Ectodermal cell (in vitro differentiated cells): ENCODE measurements around the gene DBF4B.
A peak's percentile ranks its signal among the peaks of the same experiment; 100 is the strongest.

ENCODE experiments used
- H3K27ac ChIP-seq: 2 replicates; pipeline ENCODE4 v1.7.0; 2013; ENCODE audit warnings: mild to moderate bottlenecking, low read depth, low read length; ENCODE audit not compliant: insufficient read depth, poor library complexity, severe bottlenecking
- H3K27me3 ChIP-seq: 2 replicates; pipeline ENCODE4 v1.7.0; 2013; ENCODE audit warnings: mild to moderate bottlenecking, low read length; ENCODE audit not compliant: insufficient read depth, control insufficient read depth, poor library complexity, severe bottlenecking
- H3K36me3 ChIP-seq: one replicate; pipeline ENCODE4 v1.7.0; 2013; ENCODE audit warnings: low read length; ENCODE audit not compliant: control insufficient read depth, insufficient read depth
- H3K4me1 ChIP-seq: one replicate; pipeline ENCODE4 v1.7.0; 2013; ENCODE audit warnings: low read length; ENCODE audit not compliant: control insufficient read depth, insufficient read depth
- H3K4me3 ChIP-seq: 2 replicates; pipeline ENCODE4 v1.7.0; 2013; ENCODE audit warnings: low read depth, low read length, control low read depth; ENCODE audit not compliant: insufficient read depth
- H3K9me3 ChIP-seq: 2 replicates; pipeline ENCODE4 v1.7.0; 2013; ENCODE audit warnings: mild to moderate bottlenecking, low read length, moderate library complexity; ENCODE audit not compliant: control insufficient read depth
- WGBS, 2 experiments: methylation state at CpG; one replicate each; pipeline ENCODE4 v1.1.7; 2013; ENCODE audit warnings: missing lambda C conversion rate in 2 of 2; 5-methylcytosine and 5-hydroxymethylcytosine counted together

The DBF4B gene

GRCh38 chr17:44769647-44770084 lies 61.2 kb downstream of the DBF4B start:
- H3K4me1 ChIP-seq: peaks cover 10% of the 10 kb centered on the region
- H3K27me3 ChIP-seq: no peaks in the 10 kb centered on the region
- no peaks in the 10 kb centered on the region for H3K9me3 ChIP-seq
- 92% methylated on average over 15 of the region's 15 CpGs for WGBS, 2 experiments
- no peaks in the 10 kb centered on the region for H3K36me3 ChIP-seq
- H3K4me3 ChIP-seq: no peak overlapping the region
- H3K27ac ChIP-seq: no peak overlapping the region

GRCh38 chr17:44770166-44770925 lies 61.9 kb downstream of the DBF4B start:
- no peaks in the 10 kb centered on the region for H3K36me3 ChIP-seq
- peaks cover 10% of the 10 kb centered on the region for H3K4me1 ChIP-seq
- H3K27me3 ChIP-seq: no peaks in the 10 kb centered on the region
- H3K4me3 ChIP-seq: no peak overlapping the region
- 85 to 88% methylated on average over 10 to 11 of the region's 11 CpGs for WGBS, 2 experiments
- H3K27ac ChIP-seq: no peak overlapping the region
- H3K9me3 ChIP-seq: no peaks in the 10 kb centered on the region

GRCh38 chr17:44772308-44773045 lies 64.0 kb downstream of the DBF4B start:
- H3K4me3 ChIP-seq: no peak overlapping the region
- peaks cover 16% of the 10 kb centered on the region for H3K27me3 ChIP-seq
- 86% methylated on average over 20 to 21 of the region's 21 CpGs for WGBS, 2 experiments
- peaks cover 8% of the 10 kb centered on the region for H3K4me1 ChIP-seq
- no peak overlapping the region for H3K27ac ChIP-seq
- H3K9me3 ChIP-seq: no peaks in the 10 kb centered on the region
- H3K36me3 ChIP-seq: no peaks in the 10 kb centered on the region

DNA sequence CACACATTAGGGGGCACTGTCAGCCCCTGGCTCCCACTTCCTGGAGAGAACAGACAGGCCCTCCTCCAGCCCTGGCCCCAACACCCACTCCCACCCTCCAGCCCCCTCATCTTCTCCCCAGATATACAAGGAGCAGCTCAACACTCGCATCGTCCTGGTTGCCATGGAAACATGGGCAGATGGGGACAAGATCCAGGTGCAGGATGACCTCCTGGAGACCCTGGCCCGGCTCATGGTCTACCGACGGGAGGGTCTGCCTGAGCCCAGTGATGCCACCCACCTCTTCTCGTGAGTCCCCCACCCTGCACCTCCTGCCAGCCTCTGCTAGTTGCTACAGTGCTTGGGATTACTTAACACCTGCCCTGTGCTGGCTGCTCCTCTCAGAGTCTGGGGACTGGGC lies 64.7 kb downstream of the DBF4B start:
- peaks cover 1% of the 10 kb centered on the region for H3K4me1 ChIP-seq
- H3K4me3 ChIP-seq: no peak overlapping the region
- 82 to 89% methylated on average over 6 of the region's 6 CpGs for WGBS, 2 experiments
- H3K27ac ChIP-seq: no peak overlapping the region
- H3K36me3 ChIP-seq: no peaks in the 10 kb centered on the region
- peaks cover 21% of the 10 kb centered on the region for H3K27me3 ChIP-seq
- H3K9me3 ChIP-seq: no peaks in the 10 kb centered on the region

GRCh38 chr17:44774271-44775135 lies 66.0 kb downstream of the DBF4B start:
- Histone ChIP-seq H3K4me1 (no peaks in the 10 kb centered on the region), H3K4me3 (peak overlapping the region; percentile 62), H3K27me3 (peaks cover 21% of the 10 kb centered on the region), H3K9me3 (no peaks in the 10 kb centered on the region), H3K36me3 (no peaks in the 10 kb centered on the region), H3K27ac (no peak overlapping the region)
- WGBS, 2 experiments: 38% methylated on average over 42 of the region's 42 CpGs

DNA sequence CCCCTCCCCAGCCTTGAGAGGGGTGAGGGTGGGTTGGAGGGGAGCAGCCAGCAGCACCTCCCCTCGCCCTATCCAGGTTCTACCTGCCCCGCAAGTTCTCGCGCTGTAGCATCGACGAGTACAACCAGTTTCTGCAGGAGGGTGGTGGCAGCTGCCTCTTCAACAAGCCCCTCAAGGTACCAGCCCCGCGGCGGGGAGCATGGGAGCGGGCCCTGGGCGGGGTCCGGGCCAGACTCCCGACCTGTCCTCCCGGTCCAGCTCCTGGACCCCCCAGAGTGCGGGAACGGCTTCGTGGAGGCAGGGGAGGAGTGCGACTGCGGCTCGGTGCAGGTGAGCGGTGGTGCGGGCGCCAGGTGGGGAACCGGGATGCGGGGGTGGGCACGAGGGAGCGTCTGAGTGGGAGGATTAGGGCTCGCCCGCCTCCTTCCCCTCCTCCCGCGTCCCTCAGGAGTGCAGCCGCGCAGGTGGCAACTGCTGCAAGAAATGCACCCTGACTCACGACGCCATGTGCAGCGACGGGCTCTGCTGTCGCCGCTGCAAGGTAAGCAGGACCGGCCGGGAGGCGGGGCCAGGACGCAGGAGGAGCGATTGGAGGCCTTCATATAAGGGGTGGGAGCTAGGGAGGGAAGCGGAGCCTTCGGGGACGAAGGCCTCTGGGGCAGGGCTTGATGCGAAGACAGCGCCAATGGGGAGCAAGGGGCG lies 66.8 kb downstream of the DBF4B start:
- peak overlapping the region; percentile 62 for H3K4me3 ChIP-seq
- WGBS, 2 experiments: 0% methylated on average over 50 of the region's 50 CpGs
- no peak overlapping the region for H3K27ac ChIP-seq
- H3K36me3 ChIP-seq: no peaks in the 10 kb centered on the region
- H3K27me3 ChIP-seq: peaks cover 21% of the 10 kb centered on the region
- H3K9me3 ChIP-seq: no peaks in the 10 kb centered on the region
- H3K4me1 ChIP-seq: no peaks in the 10 kb centered on the region

GRCh38 chr17:44775838-44776621 lies 67.6 kb downstream of the DBF4B start:
- 15 to 17% methylated on average over 41 to 42 of the region's 43 CpGs for WGBS, 2 experiments
- Histone ChIP-seq H3K27ac (no peak overlapping the region), H3K27me3 (peaks cover 21% of the 10 kb centered on the region), H3K36me3 (no peaks in the 10 kb centered on the region), H3K9me3 (no peaks in the 10 kb centered on the region), H3K4me3 (peak overlapping the region; percentile 29), H3K4me1 (no peaks in the 10 kb centered on the region)

DNA sequence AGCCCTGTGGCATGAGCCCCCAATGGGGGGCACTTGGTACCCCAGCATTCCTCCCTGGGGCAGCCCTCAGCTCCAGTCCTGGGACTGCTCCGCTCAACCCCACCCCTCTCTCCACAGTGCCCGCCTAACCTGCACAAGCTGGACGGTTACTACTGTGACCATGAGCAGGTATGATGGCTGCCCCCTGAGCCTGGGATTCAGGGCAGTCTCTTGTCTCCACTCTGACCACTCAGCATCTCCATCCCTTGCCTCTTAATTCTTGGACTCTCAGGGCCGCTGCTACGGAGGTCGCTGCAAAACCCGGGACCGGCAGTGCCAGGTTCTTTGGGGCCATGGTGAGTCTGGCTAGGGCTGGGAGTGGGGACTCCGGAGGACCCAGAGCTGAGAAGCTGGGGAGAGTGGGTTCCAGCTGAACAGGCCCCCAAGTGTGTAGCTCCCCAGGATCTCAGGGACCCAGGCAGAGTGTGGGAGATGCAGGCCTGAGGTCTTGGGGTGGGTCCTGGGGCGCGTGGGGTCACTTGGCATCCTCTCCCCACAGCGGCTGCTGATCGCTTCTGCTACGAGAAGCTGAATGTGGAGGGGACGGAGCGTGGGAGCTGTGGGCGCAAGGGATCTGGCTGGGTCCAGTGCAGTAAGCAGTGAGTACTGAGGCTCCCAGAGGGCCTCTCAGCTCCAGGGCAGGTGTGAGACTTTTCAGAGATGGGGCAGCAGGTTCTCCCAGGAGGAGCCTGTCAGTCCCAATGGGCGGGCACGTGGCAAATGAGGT lies 68.3 kb downstream of the DBF4B start:
- peaks cover 21% of the 10 kb centered on the region for H3K27me3 ChIP-seq
- no peak overlapping the region for H3K27ac ChIP-seq
- WGBS, 2 experiments: 91% methylated on average over 19 of the region's 19 CpGs
- no peaks in the 10 kb centered on the region for H3K36me3 ChIP-seq
- H3K4me1 ChIP-seq: peaks cover 6% of the 10 kb centered on the region
- H3K4me3 ChIP-seq: no peak overlapping the region
- no peaks in the 10 kb centered on the region for H3K9me3 ChIP-seq
